Right forelimb (tissue), 1 donor: ENCODE results near the gene TCTN1.
"Not testable (repeated sequence)": the region's sequence is repeated elsewhere in the genome, so short reads cannot be mapped to it uniquely, and the experiment has no call there.

Experiments used
- DNase-seq: peaks from one replicate; pipeline ENCODE4 v3.0.0-alpha.2; 2018

TCTN1 gene

DNA sequence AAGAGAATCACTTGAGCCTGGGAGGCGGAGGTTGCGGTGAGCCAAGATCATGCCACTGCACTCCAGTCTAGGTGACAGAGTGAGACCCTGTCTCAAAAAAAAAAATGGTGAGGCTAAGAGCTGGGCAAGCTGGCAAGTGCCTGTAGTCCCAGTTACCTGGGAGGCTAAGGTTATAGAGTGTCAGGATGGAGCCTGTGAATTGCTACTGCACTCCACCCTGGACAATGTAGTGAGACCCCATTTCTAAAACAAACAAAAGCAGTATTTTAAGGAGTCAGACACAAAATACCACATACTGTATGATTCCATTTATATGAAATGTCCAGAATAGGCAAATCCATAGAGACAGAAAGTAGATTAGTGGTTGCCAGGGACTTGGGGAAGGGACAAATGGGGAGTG is 26.8 kb upstream of the TCTN1 start:
- not testable (repeated sequence) for DNase-seq

DNA sequence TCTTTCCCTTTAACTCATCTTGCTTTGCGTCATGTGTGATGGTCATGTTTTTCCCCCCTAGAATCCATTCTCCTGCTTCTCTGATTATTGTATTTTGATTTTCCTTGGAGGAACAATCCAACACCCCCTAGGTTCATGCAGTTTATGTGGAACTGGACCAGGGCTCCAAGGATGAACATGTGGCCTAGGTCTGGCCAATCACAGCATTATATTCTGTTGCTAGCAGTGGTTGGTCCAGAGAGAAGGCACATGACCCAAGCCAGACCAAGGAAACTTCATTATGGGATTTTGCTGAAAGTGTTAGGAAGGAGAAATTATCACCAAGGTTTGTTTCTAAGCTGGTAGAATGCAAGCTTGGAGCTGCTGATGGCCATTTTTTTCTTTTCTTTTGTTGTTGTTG is 23.9 kb upstream of the TCTN1 start:
- DNase-seq = no peak

DNA sequence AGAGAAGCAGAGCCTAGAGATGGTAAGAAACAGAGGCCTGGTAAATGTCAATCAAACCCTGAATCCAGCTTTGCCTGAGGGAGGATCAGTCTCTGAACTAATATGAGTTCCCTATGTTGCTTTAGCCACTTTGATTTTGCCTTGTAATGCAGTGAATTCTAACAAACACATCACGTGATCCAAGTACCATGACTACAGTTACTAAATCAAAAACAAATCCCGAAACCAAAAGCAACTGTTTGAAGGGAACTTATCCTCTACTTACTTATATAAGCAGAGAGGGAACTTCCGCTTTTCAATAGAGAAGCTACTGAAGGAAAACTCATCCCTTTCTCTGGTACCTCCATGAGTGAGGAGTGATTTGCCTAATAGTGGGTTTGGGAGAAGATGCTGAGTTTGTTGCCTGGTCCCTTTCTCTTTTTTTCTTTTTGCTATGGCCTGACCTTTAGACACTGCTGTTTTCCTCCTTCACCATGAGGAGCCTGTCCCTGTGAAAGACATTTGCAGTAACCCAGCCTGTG is 23.1 kb upstream of the TCTN1 start:
- DNase-seq = no peak

DNA sequence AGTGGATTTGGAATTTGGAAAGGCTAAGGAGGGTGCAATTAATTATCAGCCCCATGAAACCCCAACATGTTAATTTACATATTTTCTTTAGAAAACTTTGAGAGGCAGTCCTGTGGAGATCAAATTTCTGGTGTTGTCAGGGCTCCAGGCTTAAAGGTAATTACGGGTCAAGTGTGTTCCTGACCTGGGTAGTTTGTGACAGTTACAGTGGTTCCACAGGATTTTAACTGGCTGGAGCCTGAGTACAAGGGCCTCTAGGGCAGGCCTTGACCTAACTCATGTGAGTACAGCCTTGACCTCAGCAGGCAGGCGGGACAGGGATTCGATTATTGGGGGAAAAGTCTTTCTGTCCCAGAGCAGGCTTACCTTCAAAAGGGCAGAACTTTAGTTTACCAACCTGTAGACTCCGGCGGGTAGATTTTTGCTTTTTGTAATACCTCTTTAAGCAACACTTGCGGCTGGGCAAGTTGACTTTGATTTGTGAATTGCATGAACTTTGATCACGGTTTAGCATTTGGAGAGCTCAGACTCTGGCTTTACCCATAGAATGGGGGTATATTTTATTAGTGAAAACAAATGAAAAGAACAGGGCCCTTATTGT is 22.4 kb upstream of the TCTN1 start:
- DNase-seq = no peak

DNA sequence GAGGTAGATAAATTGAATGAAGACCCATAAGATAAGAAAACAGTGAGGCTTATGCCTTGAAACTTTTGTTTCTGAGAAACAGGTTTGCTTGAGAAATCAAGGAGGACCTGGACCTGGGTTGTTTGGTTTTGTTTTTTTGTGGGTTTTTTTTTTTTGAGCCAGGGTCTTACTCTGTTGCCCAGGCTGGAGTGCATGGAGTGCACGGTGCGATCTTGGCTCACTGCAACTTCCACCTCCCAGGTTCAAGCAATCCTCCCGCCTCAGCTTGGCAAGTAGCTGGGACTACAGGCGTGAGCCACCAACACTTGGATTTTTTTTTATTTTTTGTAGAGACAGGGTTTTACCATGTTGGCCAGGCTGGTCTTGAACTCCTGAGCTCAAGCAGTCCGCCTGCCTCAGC is 21.9 kb upstream of the TCTN1 start:
- DNase-seq = no peak

DNA sequence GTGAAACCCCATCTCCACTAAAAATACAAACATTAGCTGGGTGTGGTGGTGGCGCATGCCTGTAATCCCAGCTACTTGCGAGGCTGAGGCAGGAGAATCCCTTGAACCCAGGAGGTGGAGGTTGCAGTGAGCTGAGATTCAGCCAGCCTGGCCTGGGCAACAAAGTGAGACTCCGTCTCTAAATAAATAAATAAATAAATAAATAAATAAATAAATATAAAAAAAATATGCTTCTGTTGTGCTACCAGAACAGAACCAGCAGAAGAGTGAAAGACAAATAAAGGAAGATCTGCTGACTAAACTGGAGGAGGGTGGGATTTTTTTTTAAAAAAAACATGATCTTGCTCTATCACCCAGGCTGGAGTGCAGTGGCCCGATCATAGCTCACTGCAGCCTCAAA is 21.0 kb upstream of the TCTN1 start:
- DNase-seq = not testable (repeated sequence)

DNA sequence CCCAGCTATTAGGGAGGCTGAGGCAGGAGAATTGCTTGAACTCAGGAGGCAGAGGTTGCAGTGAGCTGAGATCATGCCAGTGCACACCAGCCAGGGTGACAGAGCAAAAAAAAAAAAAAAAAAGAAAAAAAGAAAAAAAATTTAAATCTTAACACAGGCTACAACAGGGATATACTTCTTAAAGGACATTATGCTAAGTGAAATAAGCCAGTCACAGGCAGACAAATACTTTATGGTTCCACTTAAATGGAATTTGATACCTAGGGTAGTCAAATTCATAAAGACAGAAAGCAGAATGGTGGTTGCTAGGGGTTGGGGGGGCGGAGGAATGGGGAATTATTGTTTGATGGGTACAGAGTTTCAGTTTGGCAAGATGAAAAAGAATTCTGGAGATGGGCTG is 16.0 kb upstream of the TCTN1 start:
- DNase-seq = no peak

DNA sequence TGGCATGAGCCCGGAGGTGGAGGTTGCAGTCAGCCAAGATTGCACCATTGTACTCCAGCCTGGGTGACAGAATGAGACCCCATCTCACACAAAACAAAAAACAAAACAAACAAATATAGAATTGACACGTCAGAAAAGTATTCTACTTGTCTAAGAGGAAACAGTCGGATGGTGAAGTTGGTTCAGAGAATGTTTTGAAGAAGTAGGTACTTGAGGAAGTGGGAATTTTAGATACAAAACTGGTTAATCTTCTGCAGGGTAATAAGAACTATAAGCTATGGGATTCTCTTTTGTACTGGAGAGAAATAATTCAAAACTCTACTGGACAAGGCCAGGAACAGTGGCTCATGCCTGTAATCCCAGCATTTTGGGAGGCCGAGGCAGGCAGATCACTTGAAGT is 14.6 kb upstream of the TCTN1 start:
- no peak for DNase-seq

DNA sequence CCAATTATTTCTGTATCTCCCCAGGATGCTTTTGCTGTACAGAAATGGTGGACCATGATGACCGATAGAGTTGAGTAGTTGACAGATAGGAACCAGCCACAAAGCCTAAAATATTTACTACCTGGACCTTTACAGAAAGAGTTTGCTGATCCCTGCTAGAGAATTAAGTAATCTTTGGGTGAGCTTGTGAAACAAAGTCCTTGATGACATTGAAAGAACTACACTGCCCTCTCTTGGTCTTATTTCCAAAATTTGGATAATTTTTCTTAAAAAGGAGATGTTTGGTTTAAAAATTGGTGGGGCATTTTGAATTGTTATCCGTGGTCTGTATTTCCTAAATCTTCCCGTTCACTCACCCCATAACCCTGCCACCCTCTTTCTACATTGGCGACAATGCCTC is 13.7 kb upstream of the TCTN1 start:
- no peak for DNase-seq

DNA sequence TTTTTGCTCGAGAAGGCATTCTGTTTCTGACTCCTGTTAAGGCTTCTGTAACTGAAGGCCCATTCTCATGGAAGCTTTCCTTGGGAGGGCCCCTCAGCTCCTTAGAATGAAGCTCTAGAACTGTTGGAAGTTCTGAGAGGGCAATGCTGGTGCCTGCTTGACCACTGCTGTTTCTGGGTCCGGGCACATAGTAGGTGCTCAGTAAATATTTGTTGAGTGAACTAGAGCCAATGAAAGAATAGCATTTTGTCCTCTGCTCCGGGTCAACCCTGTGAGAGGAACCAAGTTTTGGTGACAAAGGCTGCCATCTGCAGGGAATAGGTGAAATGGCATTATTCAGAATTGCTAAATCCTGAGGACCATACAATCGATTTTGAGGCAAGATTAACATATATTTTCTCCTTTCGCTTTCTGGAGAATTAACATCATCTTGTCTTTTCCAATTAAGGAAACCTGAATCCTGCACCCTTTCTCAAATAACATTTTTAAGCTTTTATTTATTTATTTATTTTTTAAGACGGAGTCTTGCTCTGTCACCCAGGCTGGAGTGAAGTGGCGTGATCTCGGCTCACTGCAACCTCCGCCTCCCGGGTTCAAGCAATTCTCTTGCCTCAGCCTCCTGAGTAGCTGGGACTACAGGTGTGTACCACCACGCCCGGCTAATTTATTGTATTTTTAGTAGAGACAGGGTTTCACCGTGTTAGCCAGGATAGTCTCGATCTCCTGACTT is 11.7 kb upstream of the TCTN1 start:
- peak; percentile 42 for DNase-seq

DNA sequence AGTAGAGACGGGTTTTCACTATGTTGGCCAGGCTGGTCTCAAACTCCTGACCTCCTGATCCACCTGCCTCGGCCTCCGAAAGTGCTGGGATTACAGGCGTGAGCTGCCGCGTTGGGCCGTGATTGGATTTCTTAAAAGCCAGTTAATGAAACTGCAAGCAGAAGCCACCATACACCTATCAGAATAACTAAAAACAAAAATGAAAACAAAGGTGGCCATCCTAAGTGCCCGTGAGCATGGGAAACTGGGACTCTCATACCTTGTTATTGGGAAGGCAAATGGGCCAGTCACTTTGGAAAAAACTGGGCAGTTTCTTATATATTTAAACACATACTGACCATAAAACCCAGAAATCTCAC is 7.7 kb upstream of the TCTN1 start:
- DNase-seq = no peak

DNA sequence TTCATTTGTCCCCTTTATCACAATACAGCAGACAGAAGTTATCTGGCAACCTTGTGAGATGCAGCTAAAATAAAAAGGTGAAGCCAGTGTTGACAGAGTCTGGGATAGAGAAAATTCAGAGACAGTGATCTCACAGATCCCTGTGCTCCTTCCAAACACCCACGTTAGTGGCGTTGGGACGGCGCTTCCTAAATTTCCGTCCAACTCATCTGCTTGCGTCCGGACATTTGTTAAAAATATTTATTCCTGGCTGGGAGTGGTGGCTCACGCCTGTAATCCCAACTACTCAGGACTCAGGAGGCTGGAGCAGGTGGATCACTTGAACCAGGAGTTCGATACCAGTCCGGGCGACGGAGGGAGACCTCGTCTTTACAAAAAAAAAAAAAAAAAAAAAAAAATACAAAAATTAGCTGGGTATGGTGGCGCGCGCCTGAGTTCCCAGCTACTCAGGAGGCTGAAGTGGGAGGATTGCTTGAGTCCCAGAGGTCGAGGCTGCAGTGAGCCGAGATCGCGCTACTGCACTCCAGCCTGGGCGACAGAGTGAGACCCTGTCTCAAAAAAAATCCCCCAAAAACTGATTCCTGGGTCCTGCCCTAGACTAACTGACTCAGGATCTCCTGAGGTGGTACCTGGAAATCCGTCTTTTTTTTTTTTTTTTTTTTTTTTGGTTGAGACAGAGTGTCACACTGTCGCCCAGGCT is 708 bp upstream of the TCTN1 start:
- DNase-seq = no peak

DNA sequence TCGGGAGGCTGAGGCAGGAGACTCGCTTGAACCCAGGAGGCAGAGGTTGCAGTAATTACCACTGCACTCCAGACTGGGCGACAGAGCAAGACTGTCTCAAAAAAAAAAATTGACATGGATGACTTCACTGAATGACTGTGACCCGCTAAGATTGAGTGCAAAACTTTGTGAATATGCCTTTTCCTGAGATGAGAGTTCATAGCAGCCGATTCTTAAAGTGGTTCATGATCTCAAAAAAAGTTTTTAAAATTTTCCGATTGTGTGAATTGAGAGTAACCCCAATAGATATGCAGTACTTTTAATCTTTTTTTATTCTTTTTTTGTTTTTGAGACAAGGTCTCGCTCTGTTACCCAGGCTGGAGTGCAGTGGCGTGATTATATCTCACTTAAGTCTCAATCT is 1.2 kb downstream of the TCTN1 start:
- no peak for DNase-seq

DNA sequence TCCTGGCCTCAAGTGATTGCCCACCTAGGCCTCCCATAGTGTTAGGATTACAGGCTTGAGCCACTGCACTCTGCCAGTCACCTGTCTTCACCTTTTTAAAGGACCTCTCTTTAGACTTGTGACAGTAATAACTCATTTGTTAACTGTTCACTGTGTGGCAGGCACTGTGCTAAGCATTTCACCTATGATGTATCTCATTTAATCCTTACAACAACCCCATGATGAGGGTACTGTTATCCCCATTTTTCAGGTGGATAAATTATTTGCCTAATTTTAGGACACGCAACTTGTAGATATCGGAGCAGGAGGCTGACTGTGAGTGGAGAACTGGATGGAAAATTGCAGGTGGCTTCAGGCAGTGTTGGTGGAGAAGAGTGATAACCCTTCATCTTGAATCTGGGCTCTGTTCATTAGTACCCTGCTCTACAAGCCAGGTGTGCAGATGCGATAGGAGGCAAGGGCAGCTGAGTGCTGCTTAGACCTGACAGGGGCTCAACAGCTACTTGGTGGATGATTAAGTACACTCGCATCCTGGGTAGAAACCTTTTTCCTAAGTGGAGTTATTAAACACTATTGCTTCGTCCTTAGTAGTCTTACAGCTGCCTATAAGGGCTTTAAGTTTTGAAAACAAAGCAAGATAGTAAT is 2.7 kb downstream of the TCTN1 start:
- DNase-seq = no peak

DNA sequence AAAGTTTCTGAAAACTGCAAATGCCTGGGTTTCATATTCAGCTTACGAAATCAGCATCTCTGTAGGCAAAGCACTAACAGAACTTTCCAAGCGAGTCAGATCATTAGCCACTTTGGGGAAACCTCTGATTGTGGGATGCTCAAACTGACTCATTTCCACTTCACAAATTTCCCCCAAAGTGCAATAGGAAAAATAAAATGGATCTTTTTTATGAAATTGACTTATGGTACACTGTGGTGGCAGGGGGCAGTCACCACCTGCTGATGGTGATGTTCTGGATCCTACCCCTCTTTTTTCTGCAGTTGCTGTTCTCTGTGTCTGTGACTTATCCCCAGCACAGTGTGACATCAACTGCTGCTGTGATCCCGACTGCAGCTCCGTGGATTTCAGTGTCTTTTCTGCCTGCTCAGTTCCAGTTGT is 5.6 kb downstream of the TCTN1 start:
- DNase-seq = no peak

DNA sequence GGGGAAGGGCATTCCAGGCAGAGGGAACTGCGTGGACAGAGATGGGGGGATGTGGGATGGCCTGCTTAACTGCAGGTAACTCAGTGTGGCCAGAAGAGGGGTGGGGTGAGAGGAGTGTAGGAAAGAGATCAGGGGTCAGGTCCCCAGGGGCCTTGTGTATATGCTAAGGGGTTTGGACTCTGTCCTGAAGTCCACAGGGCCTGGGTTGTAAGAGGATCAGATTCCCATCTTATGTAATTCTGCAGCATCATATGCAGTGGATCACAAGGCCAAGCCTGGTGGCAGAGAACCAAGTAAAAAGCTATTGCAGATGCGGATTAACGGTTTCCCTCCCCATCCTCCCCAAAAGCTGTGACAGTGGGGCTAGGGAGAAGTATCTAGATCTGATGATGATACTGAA is 8.7 kb downstream of the TCTN1 start:
- no peak for DNase-seq

DNA sequence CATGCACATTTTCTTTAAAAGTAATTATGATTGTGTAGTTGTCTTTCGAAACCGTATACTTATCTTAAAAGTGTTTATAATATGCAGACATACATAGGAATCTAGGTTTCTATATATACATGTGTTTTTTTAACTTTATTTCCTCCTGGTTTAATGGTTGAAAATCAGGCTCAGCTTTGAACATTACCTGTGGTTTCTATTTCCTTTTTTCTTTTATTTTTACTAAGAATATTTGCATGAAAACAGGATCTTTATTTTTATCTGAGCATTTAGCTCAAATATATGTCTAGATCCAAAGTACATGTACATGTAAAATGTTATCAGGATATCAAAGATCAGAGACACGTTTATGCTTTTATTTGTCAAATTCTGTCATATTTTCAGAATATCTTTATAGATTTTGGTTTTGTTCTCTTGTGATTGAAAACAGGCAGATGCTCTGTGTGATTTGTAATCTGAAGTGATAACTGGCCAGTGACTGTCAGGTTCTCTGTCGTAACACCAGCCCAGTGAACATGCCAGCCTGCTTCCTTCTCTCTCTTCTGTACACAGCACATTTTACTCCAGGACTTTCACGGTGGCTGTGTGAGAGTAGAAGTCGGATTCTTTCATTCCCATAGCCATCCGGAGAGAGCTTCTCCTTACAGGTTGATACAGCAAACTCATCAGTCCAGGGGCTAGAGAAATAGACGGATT is 13.7 kb downstream of the TCTN1 start:
- no peak for DNase-seq

DNA sequence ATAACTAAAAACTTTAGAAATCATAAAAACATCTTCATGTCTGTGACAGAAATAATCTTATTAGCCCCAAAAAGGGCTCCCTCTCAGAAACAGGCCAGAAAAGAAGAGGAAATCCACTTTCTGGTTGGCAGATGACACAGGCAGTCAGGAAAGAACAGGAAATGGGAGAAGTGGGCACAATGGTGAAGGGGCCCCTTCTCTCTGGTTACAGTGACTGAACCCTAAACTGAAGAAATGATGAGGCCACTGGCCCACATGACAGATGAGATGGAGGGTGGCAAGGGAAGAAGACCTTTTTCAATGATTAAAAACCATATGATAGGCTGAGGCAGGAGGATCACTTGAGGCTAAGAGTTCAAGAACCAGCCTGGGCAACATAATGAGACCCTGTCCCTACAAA is 21.1 kb downstream of the TCTN1 start:
- DNase-seq = no peak

DNA sequence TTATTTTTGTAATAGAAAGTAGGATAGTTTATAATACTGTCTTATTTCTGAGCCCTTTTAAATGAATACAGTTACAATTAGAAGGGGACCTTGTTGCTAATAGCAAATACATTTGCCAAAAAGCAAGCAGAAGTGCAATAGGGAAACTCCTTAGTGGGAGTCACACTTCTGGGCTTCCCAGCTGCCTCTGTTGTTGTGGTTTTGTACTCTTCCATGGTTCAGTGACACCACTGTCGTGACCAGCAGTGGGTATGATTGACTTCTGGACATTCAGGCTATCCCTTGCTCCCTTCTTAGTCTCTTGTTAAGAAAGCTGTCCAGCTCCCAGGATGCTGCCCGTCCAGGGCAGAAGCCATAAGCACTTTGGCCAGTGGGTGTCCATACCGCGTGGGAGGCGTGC is 22.6 kb downstream of the TCTN1 start:
- DNase-seq = no peak

DNA sequence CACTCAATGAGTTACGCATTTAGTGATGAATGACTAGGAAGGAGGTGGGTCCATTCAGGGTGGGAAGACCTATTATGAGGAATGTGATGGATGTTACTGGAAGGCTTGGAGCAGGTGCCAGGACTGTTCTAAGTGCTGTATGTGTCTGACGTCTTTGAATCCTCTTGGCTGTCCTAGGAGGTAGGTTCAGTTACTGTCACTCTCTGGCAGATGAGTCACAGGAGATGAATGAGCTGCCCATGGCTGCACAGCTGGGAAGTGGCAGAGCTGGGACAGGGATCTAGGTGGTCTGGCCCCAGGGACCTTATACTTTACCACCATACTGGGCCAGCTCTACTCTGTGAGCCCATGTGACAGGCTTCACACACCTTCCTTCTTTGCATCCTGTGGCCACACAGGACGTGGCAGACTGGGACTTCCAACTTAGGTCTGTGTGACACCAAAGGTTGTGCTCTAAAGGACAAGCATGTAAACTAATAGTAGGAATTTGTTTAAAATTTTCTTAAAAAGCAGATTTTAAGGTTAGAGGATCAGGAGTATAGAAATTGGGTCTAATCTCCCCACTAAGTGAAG is 24.0 kb downstream of the TCTN1 start:
- no peak for DNase-seq

DNA sequence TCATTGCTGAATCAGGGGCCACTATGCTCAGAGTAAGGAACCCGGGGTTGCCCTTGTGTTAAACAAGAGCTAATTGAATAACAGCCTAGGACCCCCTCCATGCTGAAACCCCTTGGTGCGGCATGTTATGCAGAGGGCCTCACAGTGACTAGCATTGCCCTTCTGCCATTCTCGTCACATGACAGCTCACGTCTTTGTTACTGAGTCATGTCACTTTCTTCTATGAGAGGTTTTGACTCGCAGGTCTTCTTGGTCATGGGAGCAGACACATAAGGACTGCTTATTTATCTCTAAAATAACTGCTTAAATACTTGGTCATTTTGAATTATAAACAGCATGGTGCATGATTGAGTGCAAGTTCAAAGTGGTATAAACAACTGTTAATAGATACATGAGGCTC is 24.9 kb downstream of the TCTN1 start:
- DNase-seq = no peak

DNA sequence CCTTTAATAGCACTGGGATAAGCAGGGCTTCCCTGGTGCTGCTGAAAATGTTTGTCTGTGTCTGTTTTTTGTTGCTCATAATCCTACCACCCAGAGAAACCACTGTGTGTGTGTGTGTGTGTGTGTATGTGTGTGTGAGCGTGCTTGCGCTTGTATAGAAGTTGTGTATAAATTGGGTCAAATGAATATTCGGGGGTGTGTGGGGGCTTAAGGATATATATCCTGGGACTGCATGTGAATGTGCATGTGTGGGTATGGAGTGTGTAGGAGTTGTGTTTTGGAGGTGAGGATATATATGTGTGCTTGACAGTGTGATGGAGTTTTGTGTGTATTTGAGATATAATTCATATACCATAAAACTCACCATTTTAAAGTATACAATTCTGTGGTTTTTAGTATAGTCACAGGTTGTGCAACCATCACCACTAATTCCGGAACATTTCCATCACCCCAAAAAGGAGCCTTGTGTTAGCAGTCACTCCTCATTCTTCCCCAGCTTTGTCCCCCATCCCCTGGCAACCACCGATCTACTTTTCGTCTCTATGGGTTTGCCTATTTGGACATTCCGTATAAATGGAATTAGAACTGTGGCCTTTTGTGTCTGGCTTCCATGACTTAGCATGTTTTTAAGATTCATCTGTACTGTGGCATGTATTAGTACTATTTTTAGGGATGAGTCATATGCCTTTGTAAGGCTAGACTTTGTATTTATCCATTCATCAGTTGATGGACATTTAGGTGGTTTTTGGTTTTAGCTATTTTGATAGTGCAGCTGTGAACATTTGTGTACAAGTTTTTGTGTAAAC is 25.6 kb downstream of the TCTN1 start:
- DNase-seq = no peak
